GM18868 (cell line): ENCODE measurements around the gene AMPD3.

ENCODE experiments used
- ATAC-seq: cut with Tn5 transposase; IDR thresholded peaks from one replicate; pipeline ENCODE4 v1.9.1; 2021; ENCODE audit warnings: mild to moderate bottlenecking, moderate library complexity; ENCODE audit not compliant: unreplicated experiment

The AMPD3 gene

DNA sequence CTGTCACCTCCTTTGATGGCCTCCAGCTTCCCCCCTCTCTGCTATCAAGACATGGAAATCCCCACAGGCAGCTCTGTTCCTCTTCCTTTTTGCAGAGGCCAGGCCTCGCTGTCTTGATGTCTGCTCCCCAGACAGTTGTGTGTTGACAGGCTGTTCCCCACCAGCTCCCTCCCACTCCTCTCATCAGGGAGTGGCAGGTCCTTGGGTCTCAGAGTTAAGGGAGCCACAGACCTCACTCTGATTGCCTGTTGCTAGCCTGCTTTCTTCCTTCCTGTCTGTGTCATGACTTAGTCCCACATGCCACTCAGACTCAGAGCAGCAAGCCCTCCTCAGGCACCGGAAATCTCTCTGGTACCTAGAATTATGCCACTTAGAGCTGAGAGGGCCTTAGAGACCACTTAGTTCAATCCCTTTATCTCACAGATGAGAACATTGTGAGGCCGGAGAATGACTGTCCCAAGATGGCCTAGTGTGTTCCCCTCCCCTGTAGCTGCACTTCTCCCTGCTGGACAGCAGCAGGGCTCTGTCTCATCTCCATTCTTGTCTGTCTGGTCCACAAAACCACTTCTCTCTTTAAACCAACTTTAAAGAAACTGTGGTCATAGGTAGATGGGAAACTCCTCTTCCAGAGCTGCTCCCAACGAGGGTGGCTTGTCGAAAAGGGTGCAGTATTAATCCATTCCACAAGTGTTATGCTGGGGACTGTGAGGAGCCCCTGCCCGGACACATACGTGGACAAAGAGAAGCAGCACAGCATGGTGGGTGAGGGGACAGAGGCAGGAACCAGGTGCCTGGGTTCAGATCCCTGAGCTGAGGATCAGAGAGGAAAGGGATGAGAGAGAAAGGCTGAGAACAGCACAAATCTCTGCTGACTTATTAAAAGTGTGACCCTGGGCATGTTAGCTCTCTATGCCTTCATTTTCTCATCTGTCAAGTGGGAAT, 4.2 kb downstream of the AMPD3 start:
- ATAC-seq: peak; percentile 55

- ATAC-seq: no peak
These were observed 5.7 kb downstream of the AMPD3 start for GRCh38 chr11:10460611-10461275.

DNA sequence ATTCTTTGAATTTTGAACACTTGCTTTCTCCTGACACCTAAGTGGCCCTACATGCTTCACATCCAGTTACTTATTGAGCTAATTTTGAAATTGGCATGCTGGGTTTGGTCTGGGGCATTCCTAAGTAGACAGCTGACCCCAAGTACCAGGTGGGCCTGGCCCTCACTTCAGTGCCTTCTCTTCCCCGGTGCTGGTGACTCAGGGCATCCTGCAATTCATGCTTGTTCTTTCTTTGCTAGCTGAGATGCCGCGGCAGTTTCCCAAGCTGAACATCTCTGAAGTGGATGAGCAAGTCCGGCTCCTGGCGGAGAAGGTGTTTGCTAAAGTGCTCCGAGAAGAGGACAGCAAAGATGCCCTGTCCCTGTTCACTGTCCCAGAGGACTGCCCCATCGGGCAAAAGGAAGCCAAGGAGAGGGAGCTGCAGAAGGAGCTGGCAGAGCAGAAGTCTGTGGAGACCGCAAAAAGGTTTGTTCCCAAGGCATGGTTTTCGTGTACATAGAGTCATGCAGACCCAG, 6.3 kb downstream of the AMPD3 start:
- no peak for ATAC-seq

DNA sequence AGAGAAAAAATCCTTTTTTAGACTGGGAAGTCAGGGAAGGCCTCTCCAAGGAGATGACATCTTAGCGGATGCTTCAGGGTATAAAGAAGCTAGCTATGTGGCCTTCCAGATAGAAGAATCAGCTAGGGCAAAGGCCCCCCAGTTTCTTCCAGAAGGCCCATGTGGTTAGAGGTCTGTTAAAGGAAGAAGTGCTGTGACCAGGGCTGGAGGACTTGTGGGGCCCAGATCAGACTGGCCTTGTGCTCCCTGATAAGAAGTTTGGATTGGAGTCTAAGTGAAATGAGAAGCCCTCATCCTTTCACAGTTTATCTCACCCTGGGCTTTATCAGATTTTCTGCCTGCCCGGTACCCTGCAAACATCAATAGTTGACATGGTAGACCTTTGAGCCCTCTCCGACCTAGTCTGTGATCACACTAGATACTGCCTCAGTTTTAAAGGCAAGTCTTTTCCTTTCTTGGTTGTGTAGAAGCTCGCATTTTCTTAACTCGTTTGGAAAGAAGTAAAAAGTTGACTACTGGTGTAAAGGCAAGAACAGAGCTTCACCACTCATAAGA, 7.8 kb downstream of the AMPD3 start:
- no peak for ATAC-seq

DNA sequence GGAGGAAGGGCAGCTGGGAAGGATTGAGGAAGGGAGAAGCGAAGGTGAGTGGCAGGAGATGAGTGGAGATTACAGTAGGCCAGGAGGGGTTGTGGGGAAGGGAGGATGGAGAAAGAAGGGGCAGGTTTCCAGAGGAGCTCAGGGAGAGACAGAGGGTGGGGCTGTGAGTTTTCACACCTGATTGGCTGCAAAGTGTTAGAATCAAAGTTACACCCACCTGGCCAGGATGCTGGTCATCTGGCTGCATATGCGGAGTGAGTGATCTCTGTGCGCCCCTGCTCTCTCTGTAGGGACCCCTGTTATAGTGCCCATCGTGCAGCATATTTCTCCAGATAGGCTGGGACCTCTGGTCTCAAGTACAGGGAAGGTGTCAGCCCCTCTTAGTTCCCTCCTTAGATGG, 18.3 kb downstream of the AMPD3 start:
- no peak for ATAC-seq

DNA sequence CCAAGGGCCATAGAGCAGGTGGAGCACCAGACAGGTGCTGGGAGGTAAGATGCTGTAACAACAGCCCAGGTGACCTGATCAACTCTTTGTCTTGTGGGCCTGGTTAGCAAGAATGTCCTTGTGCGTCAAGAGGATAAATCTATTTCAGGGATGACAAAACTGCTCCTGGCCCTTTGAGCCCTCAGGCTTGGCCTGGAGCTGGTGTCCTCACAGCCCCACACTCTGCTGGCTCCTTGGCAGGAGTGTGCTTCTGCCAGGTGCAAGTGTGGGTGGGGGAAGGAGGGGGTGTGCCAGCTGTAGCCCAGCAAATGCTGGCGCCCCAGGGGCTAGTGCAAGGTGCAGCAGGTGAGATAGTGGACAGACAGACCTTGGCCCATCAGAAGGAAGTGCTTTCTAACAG, 19.5 kb downstream of the AMPD3 start:
- ATAC-seq: no peak

- ATAC-seq: no peak
These were observed 21.3 kb downstream of the AMPD3 start for GRCh38 chr11:10476342-10476741.

- no peak for ATAC-seq
These were observed 22.0 kb downstream of the AMPD3 start for GRCh38 chr11:10476927-10477689.

- ATAC-seq: no peak
These were observed 22.6 kb downstream of the AMPD3 start for GRCh38 chr11:10477690-10478046.

DNA sequence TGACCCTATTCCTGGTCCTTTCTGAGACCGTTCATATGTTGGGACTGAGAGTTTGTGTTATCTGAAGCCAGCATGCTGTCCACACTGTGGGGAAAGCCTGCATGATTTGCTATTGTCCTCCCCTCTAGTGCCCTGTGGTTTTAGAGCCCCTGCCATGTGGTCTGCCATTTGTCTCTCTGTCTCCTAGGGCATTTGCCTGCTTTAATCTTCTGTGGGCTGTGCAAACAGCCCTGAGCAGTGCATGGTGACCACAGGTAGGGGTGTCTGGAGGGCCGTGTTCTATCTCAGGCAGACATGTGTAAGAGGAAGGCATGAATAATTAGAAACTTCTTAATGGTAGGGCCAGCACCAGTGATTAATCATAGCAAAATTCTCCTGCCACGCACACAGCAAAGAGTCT, 23.0 kb downstream of the AMPD3 start:
- ATAC-seq: no peak

DNA sequence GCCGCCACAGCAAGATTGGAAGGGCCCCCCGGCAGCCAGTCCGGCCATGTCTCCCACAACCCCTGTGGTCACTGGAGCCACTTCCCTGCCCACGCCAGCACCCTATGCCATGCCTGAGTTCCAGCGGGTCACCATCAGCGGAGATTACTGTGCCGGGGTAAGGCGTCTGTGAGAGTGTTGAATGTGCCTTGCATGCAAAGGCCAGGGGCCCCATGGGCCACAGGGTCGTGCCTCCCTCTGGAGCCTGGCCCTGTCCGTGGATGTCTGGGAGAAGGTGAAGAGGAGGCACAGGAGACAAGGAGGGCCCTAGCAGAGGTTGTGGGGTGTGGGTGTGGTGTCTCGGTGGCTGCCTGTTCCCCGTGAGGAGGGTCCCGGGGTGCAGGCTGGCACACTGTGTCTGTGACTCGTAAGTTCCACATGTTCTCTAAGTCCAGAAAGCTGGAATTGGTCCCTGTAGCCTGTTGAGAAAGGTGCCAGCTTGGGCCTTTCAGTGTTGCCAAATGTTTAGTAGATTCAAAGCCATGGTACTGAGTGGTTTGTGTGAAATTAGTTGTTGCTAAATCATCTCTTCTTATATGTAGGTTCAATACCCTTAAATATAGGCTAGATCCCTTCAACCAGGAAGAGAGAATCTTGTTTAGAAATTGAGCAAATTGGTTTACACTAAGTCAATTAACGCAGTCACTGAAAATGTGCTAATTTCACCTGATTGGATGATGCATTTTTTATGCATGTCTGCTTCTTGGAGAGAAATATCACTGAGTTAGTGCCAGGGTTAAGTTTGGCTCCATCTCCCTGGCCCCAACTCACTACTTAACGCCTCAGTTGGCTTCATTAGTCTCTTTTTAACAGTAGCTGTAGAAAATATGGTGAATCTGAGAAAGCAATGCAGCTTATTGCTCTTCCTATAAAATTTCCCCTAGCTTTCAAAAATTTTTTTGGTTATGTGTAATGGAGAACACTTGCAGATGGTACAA, 23.8 kb downstream of the AMPD3 start:
- ATAC-seq: no peak

GRCh38 chr11:10480026-10480425, 25.0 kb downstream of the AMPD3 start:
- ATAC-seq: no peak

DNA sequence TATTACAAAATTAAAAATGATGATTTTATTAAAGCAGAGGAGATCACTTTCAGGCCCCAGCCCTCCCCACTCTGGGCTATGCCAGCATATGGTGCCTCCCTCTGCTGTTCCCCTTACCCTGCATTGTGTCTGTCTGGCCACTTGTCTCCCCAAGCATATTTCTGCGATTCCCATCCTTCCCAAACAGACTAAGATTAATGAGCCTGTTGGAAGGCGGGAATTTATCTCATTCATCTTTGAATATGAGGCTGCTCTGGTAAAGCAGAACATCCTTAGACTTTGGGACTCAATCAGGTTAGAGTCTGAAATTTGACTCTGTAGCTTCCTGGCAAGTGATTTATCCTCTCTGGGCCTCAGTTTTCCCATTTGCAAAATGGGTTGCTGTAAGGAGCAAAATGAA, 25.7 kb downstream of the AMPD3 start:
- ATAC-seq: no peak

- no peak for ATAC-seq
These were observed 26.7 kb downstream of the AMPD3 start for GRCh38 chr11:10481560-10482349.

GRCh38 chr11:10483174-10483573, 28.1 kb downstream of the AMPD3 start:
- no peak for ATAC-seq

DNA sequence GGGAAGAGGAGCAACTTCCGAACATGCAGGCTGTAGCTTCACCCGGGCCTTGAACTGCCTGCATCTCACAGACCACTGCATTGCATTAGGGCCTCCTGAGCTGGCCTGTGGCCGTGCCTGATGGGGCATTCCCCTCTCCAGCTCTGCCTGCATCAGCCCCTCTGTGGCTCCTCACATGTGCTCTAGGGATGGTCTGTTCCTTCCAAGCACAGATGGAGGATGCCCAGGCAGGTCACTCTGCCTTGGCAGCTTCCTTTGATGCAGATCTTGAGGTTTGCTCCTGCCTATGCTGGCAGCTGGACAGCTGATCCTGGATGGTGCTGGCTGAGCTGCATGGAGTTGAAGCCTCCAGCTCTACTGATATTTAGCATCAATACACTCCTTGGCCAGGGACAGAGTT, 28.5 kb downstream of the AMPD3 start:
- ATAC-seq: no peak

- ATAC-seq: no peak
These were observed 29.6 kb downstream of the AMPD3 start for GRCh38 chr11:10484461-10485180.

- no peak for ATAC-seq
These were observed 30.6 kb downstream of the AMPD3 start for GRCh38 chr11:10485646-10486045.
